ENCODE results near the gene C2CD2L. TPM values are rescaled to one million over a fixed set of nuclear protein-coding genes. Genes with fewer than 3 reads are reported as not detected.

Gene C2CD2L
- total RNA-seq, 1 donor from 2014 or later = 6.1 TPM

- no peak for TF ChIP-seq CTCF (conservative IDR thresholded peaks at IDR 0.05; ENCODE audit: low read depth, low read length)
- no peak for DNase-seq (ENCODE audit: low read depth)
- H3K4me3 ChIP-seq (ENCODE audit: low read depth, low read length) = no peak overlapping the region
Observed at GRCh38 chr11:119116601-119117000, 9.5 kb downstream of the C2CD2L start.

- DNase-seq (ENCODE audit: low read depth) = no peak
- no peak for TF ChIP-seq CTCF (conservative IDR thresholded peaks at IDR 0.05; ENCODE audit: low read depth, low read length)
- H3K4me3 ChIP-seq (ENCODE audit: low read depth, low read length) = no peak overlapping the region
Observed at GRCh38 chr11:119117004-119117706, 10.0 kb downstream of the C2CD2L start.

- DNase-seq (ENCODE audit: low read depth) = no peak
- no peak overlapping the region for H3K4me3 ChIP-seq (ENCODE audit: low read depth, low read length)
- no peak for TF ChIP-seq CTCF (conservative IDR thresholded peaks at IDR 0.05; ENCODE audit: low read depth, low read length)
Observed at GRCh38 chr11:119118227-119118626, 11.1 kb downstream of the C2CD2L start.

GRCh38 chr11:119118946-119119345 lies 11.8 kb downstream of the C2CD2L start:
- no peak for DNase-seq (ENCODE audit: low read depth)
- no peak for TF ChIP-seq CTCF (conservative IDR thresholded peaks at IDR 0.05; ENCODE audit: low read depth, low read length)

GRCh38 chr11:119120639-119121007 lies 13.5 kb downstream of the C2CD2L start:
- DNase-seq (ENCODE audit: low read depth) = no peak
- H3K4me3 ChIP-seq (ENCODE audit: low read depth, low read length) = peak overlapping the region; percentile 88
- TF ChIP-seq CTCF (conservative IDR thresholded peaks at IDR 0.05; ENCODE audit: low read depth, low read length) = no peak

More at GRCh38 chr11:119118946-119119345, 11.8 kb downstream of the C2CD2L start:
- no peak overlapping the region for H3K4me3 ChIP-seq (ENCODE audit: low read depth, low read length)

GRCh38 chr11:119121008-119121810 lies 14.1 kb downstream of the C2CD2L start, which contains the start of gene HINFP:
HINFP (plus strand) TSS chr11:119121580; CDS start chr11:119126945, 5,365 bp downstream.
- no peak for TF ChIP-seq CTCF (conservative IDR thresholded peaks at IDR 0.05; ENCODE audit: low read depth, low read length)
- DNase-seq (ENCODE audit: low read depth) = peak; percentile 71
- peak within 1 kb of the TSS; percentile 88 for H3K4me3 ChIP-seq (ENCODE audit: low read depth, low read length)
